Adrenal gland (tissue), 5 donors: ENCODE measurements around the gene PERCC1.

ENCODE experiments used
- POLR2A ChIP-seq, 2 donors: fragments of 450-650 bp; IDR thresholded peaks; one replicate each; pipeline ENCODE4 v1.6.1; 2017; ENCODE audit warnings: antibody characterized with exemption in 2 of 2, mild to moderate bottlenecking in 2 of 2, moderate library complexity in 1 of 2
- TF ChIP-seq, protein P1 (sequence below), 6 experiments: fragments of 450-650 bp in 4 of 6; fragments of 200-600 bp in 2 of 6; sonication (generic) in 1 of 6; IDR thresholded peaks; 1 replicate in 5 of 6; 2 replicates in 1 of 6; pipeline versions ENCODE4 v1.5.1 to v1.8.0; 2016 to 2021; ENCODE audit warnings: antibody characterized with exemption in 6 of 6, mild to moderate bottlenecking in 2 of 6, moderate library complexity in 1 of 6
- donor health status: DM: no; HTN: no; CAD: no.

DNA sequence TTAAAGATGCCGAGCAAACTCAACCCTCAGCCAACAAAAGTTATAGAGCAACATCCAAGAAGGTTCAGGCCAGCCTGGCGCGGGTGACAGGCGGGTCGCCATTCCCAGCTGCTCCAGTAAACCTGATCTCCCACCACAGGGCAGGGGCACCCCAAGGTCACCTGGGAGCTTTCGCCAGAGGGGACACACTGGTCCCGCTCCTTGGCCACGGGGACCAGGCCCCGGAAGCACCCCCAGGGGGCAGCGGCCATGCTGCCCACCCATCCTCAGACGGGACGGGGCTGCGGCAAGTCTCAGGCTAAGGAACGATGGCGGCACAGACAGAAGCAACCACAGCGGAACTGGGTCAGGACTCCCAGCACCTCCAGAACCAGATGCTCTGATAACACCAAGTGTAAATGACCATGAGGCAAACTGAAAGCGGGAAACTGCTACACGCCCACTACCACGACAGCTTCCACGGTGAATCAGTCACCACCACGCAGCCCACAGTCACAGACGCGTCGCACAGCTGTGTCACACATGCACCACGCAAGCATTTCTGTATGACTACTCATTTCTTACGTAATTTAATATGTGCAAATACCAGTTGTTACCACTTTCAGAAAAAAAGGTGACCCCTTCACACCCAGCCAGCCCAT, 27.6 kb downstream of the PERCC1 start:
- TF ChIP-seq, protein P1, sequence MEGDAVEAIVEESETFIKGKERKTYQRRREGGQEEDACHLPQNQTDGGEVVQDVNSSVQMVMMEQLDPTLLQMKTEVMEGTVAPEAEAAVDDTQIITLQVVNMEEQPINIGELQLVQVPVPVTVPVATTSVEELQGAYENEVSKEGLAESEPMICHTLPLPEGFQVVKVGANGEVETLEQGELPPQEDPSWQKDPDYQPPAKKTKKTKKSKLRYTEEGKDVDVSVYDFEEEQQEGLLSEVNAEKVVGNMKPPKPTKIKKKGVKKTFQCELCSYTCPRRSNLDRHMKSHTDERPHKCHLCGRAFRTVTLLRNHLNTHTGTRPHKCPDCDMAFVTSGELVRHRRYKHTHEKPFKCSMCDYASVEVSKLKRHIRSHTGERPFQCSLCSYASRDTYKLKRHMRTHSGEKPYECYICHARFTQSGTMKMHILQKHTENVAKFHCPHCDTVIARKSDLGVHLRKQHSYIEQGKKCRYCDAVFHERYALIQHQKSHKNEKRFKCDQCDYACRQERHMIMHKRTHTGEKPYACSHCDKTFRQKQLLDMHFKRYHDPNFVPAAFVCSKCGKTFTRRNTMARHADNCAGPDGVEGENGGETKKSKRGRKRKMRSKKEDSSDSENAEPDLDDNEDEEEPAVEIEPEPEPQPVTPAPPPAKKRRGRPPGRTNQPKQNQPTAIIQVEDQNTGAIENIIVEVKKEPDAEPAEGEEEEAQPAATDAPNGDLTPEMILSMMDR (IDR thresholded peaks at IDR 0.05), result no peak
- TF ChIP-seq POLR2A (IDR thresholded peaks at IDR 0.05), result no peak
